GM06990 (cell line): ENCODE results near the gene MR1.

Source experiments
- DNase-seq: peaks from one replicate; pipeline ENCODE4 v3.0.0-alpha.2; 2011; ENCODE audit not compliant: insufficient read length; ENCODE audit errors: extremely low read depth
- H3K27me3 ChIP-seq: replicated peaks from 2 replicates; pipeline ENCODE4 v1.6.0; 2011; ENCODE audit warnings: low read length; ENCODE audit not compliant: control insufficient read depth, insufficient read depth
- H3K36me3 ChIP-seq: 2 replicates; pipeline ENCODE4 v1.5.1; 2011; ENCODE audit warnings: low read length; ENCODE audit not compliant: control insufficient read depth, insufficient read depth
- H3K4me3 ChIP-seq: replicated peaks from 2 replicates; pipeline ENCODE4 v1.5.1; 2011; ENCODE audit warnings: low read depth, mild to moderate bottlenecking, control low read depth, low read length
- TF ChIP-seq, protein P1 (sequence below): IDR thresholded peaks from 2 replicates; pipeline ENCODE4 v1.5.1; 2011; ENCODE audit warnings: low read length, control low read depth, mild to moderate bottlenecking, inconsistent platforms; ENCODE audit not compliant: insufficient read depth, poor library complexity, severe bottlenecking

Gene MR1

DNA sequence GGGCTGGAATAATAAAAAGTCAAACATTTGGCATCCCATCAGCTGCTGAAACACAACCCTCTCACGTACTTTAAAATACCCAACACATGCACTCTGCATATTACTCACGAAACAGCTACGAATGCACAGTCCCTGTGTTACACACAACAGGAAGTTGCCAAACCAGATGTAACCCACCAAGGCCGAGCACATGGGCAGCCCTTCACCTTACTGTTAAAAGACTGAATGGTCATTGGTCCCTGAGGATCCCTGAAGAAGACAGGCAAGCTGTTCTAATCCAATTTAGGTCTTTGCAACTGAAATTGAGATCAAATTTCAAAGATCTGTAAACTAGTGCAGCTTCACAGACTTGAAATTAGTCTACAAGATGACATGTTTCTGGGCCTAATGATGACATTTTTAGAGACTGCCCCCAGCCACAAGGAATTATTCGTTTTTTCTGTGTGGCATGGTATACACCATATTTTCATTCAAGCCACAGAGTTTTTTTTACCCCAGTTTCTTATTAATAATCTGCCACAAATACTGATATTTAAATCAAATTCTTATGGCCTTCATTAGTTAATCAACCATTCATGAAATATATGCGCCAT is 29.1 kb downstream of the MR1 start:
- Histone ChIP-seq H3K4me3 (no peak overlapping the region; the same call in 1 of the 2 replicates), H3K36me3 (no peaks in the 10 kb centered on the region; the same call in 1 of the 2 replicates), H3K27me3 (no peaks in the 10 kb centered on the region)
- TF ChIP-seq, protein P1, sequence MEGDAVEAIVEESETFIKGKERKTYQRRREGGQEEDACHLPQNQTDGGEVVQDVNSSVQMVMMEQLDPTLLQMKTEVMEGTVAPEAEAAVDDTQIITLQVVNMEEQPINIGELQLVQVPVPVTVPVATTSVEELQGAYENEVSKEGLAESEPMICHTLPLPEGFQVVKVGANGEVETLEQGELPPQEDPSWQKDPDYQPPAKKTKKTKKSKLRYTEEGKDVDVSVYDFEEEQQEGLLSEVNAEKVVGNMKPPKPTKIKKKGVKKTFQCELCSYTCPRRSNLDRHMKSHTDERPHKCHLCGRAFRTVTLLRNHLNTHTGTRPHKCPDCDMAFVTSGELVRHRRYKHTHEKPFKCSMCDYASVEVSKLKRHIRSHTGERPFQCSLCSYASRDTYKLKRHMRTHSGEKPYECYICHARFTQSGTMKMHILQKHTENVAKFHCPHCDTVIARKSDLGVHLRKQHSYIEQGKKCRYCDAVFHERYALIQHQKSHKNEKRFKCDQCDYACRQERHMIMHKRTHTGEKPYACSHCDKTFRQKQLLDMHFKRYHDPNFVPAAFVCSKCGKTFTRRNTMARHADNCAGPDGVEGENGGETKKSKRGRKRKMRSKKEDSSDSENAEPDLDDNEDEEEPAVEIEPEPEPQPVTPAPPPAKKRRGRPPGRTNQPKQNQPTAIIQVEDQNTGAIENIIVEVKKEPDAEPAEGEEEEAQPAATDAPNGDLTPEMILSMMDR = no peak
- DNase-seq = peak; percentile 61

DNA sequence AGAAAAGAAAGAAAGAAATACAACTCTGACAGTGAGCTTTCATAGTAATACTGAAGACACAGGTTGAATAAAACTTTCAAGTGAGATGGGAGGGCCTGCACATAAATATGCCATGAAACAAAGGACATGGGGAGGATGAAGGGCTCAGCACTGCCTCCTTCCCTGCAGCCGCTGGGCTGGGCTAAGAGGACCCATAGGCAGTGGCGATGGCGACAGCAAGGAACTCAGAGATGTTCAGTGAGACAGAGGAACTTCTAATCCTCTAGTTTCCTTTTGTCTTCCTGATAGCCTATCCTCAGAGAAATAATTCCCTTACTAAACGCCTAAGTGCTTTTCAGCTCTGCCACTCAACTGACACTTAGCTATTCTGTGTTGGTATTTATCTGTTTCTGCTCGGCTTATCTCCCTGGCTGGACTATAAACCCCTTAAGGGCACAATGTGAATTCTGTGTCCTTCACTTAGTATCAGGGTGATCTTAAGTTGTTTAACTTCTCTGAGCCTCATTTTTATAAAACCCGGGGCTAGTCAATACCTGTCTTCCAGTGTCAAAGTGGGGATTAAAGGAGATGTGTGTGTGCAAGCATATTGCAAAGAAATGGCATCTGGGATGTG is 30.3 kb downstream of the MR1 start:
- Histone ChIP-seq H3K4me3 (no peak overlapping the region), H3K27me3 (no peaks in the 10 kb centered on the region), H3K36me3 (no peaks in the 10 kb centered on the region)
- TF ChIP-seq, protein P1 = no peak
- DNase-seq = no peak

DNA sequence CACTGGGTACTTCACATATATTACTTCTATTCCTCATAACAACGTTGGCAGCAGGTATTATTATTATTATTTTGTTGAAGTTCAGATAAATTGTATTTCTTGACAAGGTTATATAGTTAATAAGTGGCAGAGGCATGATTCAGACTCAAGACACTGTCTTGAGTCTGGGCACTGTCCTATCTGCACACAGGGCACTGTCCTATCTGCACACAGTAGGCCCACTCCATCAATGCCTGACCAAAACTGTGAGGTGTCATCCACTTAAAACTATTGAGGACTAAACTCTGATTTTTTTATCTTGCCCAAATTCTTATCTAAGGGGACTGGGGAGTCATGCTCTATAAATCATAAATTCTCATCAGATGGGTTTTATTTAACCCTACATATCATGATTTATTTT is 30.9 kb downstream of the MR1 start:
- H3K27me3 ChIP-seq = no peaks in the 10 kb centered on the region
- no peak overlapping the region for H3K4me3 ChIP-seq
- H3K36me3 ChIP-seq = no peaks in the 10 kb centered on the region
- TF ChIP-seq, protein P1 = no peak
- DNase-seq = no peak

DNA sequence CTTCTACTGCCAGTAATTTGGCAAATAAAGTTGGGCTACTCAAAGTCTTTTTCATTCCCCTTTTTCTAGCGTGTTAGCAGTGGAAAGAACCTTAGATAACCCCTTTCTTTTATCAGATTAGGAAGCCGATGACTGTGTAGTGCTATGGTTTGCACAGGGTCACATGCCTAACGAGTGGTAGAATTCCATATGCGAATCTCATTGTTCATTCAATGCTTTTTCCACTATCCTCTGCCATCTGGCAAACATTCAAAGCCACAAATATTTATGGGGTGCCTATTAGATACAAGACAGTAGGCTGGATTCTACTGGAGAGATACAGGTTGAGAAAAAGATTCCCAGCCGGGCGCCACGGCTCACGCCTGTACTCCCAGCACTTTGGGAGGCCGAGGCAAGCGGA is 39.9 kb downstream of the MR1 start:
- Histone ChIP-seq H3K36me3 (no peaks in the 10 kb centered on the region), H3K4me3 (no peak overlapping the region), H3K27me3 (no peaks in the 10 kb centered on the region)
- DNase-seq = no peak
- TF ChIP-seq, protein P1 = no peak

DNA sequence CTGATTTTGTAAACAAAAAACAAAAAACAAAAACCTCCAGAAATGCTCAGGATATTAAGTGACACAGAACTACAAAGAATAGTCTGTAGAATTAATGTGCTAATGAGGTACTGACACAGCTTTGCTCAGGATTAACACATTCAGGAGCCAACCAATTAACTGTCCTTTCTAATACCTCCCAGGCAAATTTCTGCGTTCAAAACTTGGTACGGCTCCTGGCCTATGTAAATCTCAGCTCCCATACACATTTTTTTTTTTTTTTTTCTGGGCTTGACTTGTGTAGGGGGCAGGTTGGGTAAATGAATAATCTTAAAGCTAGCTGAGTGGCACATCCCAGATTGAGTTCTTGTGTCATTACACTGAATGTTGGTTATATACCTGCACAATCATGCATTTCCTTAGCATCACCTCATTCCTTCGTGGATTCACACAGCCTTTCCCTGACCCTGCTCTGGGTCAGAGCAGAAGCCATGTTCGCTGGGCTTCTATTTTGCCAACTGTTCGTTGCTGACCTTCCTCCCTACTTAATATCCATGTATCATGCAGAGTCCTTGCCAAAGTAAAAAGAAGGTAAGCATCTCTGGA is 42.1 kb downstream of the MR1 start:
- Histone ChIP-seq H3K4me3 (no peak overlapping the region), H3K36me3 (no peaks in the 10 kb centered on the region), H3K27me3 (no peaks in the 10 kb centered on the region)
- no peak for DNase-seq
- TF ChIP-seq, protein P1 = no peak
